ENCODE measurements around the gene TNFRSF12A. TPM values are rescaled to one million over a fixed set of nuclear protein-coding genes. Genes with fewer than 3 reads are reported as not detected.
A peak's percentile ranks its signal among the peaks of the same experiment; 100 is the strongest.

TNFRSF12A gene
- total RNA-seq, 1 donor from 2014 or later = 44.6 TPM

- H3K4me1 Mint-ChIP-seq = peaks cover 8% of the 10 kb centered on the region
- no peak for TF ChIP-seq CTCF (IDR thresholded peaks at IDR 0.05; ENCODE audit: unreplicated experiment)
- peak overlapping the region; percentile 33 for H3K4me3 Mint-ChIP-seq
- H3K36me3 Mint-ChIP-seq = peaks cover 6% of the 10 kb centered on the region
- no peak for DNase-seq (ENCODE audit: low spot score in 2 of 2, unreplicated experiment in 2 of 2)
- no peak overlapping the region for H3K27ac Mint-ChIP-seq
- no peaks in the 10 kb centered on the region for H3K27me3 Mint-ChIP-seq (ENCODE audit: low read depth)
- H3K9me3 Mint-ChIP-seq = no peaks in the 10 kb centered on the region
Measured at GRCh38 chr16:3057181-3058138, 37.3 kb downstream of the TNFRSF12A start.

GRCh38 chr16:3058139-3059030 is 38.2 kb downstream of the TNFRSF12A start:
- no peak for TF ChIP-seq CTCF (IDR thresholded peaks at IDR 0.05; ENCODE audit: unreplicated experiment)
- peak in 1 of 2 experiments; percentile 52 for DNase-seq (ENCODE audit: low spot score in 2 of 2, unreplicated experiment in 2 of 2)
- Mint-ChIP-seq H3K4me1 (peaks cover 8% of the 10 kb centered on the region), H3K27ac (no peak overlapping the region), H3K36me3 (peaks cover 6% of the 10 kb centered on the region), H3K4me3 (peak overlapping the region; percentile 79), H3K9me3 (no peaks in the 10 kb centered on the region), H3K27me3 (ENCODE audit: low read depth) (no peaks in the 10 kb centered on the region)

- Mint-ChIP-seq H3K27me3 (ENCODE audit: low read depth) (no peaks in the 10 kb centered on the region), H3K27ac (peak overlapping the region; percentile 75), H3K36me3 (no peaks in the 10 kb centered on the region), H3K9me3 (no peaks in the 10 kb centered on the region), H3K4me1 (peaks cover 8% of the 10 kb centered on the region), H3K4me3 (peak overlapping the region; percentile 79)
- DNase-seq (ENCODE audit: low spot score in 2 of 2, unreplicated experiment in 2 of 2) = peak; percentile 84 to 94
- peak; percentile 97 for TF ChIP-seq CTCF (IDR thresholded peaks at IDR 0.05; ENCODE audit: unreplicated experiment)
Measured at GRCh38 chr16:3059041-3059722, 39.0 kb downstream of the TNFRSF12A start.

GRCh38 chr16:3059723-3060242 is 39.6 kb downstream of the TNFRSF12A start:
- Mint-ChIP-seq H3K27ac (peak overlapping the region; percentile 75), H3K27me3 (ENCODE audit: low read depth) (no peaks in the 10 kb centered on the region), H3K4me1 (peaks cover 8% of the 10 kb centered on the region), H3K4me3 (peak overlapping the region; percentile 69), H3K9me3 (no peaks in the 10 kb centered on the region), H3K36me3 (no peaks in the 10 kb centered on the region)
- TF ChIP-seq CTCF (IDR thresholded peaks at IDR 0.05; ENCODE audit: unreplicated experiment) = no peak
- DNase-seq (ENCODE audit: low spot score in 2 of 2, unreplicated experiment in 2 of 2) = no peak

All from mesothelial cell of epicardium (in vitro differentiated cells).